Osteoblast (primary cell): Measurements from ENCODE around the gene NPDC1. TPM values are rescaled to one million over a fixed set of nuclear protein-coding genes. Genes with fewer than 3 reads are reported as not detected.
A peak's percentile ranks its signal among the peaks of the same experiment; 100 is the strongest.

ENCODE experiments used
- DNase-seq: peaks from one replicate; pipeline ENCODE4 v3.0.0; 2011; ENCODE audit warnings: low spot score, mixed read lengths; ENCODE audit not compliant: insufficient read length; ENCODE audit errors: missing footprints
- H2AFZ ChIP-seq: 2 replicates; pipeline ENCODE4 v1.6.0; 2011; ENCODE audit warnings: mild to moderate bottlenecking, low read length
- H3K27ac ChIP-seq: 2 replicates; pipeline ENCODE4 v1.5.1; 2011; ENCODE audit warnings: mild to moderate bottlenecking, low read depth, low read length, moderate library complexity
- H3K27me3 ChIP-seq: 2 replicates; pipeline ENCODE4 v1.6.0; 2012; ENCODE audit warnings: mild to moderate bottlenecking, control low read depth, inconsistent platforms, low read length, moderate library complexity; ENCODE audit not compliant: insufficient read depth
- H3K36me3 ChIP-seq: 2 replicates; pipeline ENCODE4 v1.5.1; 2011; ENCODE audit warnings: mild to moderate bottlenecking, low read length, control low read depth, moderate library complexity; ENCODE audit not compliant: insufficient read depth
- H3K4me1 ChIP-seq: 2 replicates; pipeline ENCODE4 v1.5.1; 2011; ENCODE audit warnings: mild to moderate bottlenecking, low read length, control low read depth, moderate library complexity; ENCODE audit not compliant: insufficient read depth
- H3K4me2 ChIP-seq: 2 replicates; pipeline ENCODE4 v1.6.0; 2011; ENCODE audit warnings: mild to moderate bottlenecking, low read length; ENCODE audit not compliant: insufficient read depth
- H3K4me3 ChIP-seq: fragments of 200-600 bp; sonication (generic); 3 replicates; pipeline ENCODE4 v1.5.1; 2012; ENCODE audit warnings: mild to moderate bottlenecking, low read length, inconsistent platforms; ENCODE audit not compliant: insufficient read depth
- H3K79me2 ChIP-seq: 2 replicates; pipeline ENCODE4 v1.6.0; 2012; ENCODE audit warnings: mild to moderate bottlenecking, low read length, control low read depth, inconsistent platforms; ENCODE audit not compliant: insufficient read depth
- H3K9me3 ChIP-seq: 2 replicates; pipeline ENCODE4 v1.5.1; 2011; ENCODE audit warnings: low read depth, low read length, control low read depth
- H4K20me1 ChIP-seq: 2 replicates; pipeline ENCODE4 v1.6.0; 2012; ENCODE audit warnings: mild to moderate bottlenecking, low read length, control low read depth; ENCODE audit not compliant: insufficient read depth
- CTCF ChIP-seq: IDR thresholded peaks from 2 replicates; pipeline ENCODE4 v1.5.1; 2011; ENCODE audit warnings: mild to moderate bottlenecking, low read depth, low read length, moderate library complexity; ENCODE audit errors: extremely low read depth
- total RNA-seq: library from RNA; depleted of rRNA; stranded (reverse); fragments of >200 nt; gene quantifications from 2 replicates; pipeline ENCODE4 v1.2.3, GENCODE V29; 2012

Gene NPDC1
- total RNA-seq, 1 donor = 10.1 TPM

GRCh38 chr9:137030538-137031527, 15.1 kb downstream of the NPDC1 start:
- no peak overlapping the region for H3K4me2 ChIP-seq
- TF ChIP-seq CTCF = no peak
- H3K27me3 ChIP-seq = no peaks in the 10 kb centered on the region
- no peaks in the 10 kb centered on the region for H3K9me3 ChIP-seq
- no peak overlapping the region for H3K27ac ChIP-seq
- peaks cover 15% of the 10 kb centered on the region for H3K4me1 ChIP-seq
- no peak overlapping the region for H2AFZ ChIP-seq
- no peaks in the 10 kb centered on the region for H3K79me2 ChIP-seq
- no peak for DNase-seq
- H3K4me3 ChIP-seq = no peak overlapping the region
- H3K36me3 ChIP-seq = no peaks in the 10 kb centered on the region
- peaks cover 8% of the 10 kb centered on the region for H4K20me1 ChIP-seq

GRCh38 chr9:137030006-137030405, 16.0 kb downstream of the NPDC1 start:
- Histone ChIP-seq H3K4me2 (no peak overlapping the region), H2AFZ (no peak overlapping the region), H3K27ac (no peak overlapping the region), H3K27me3 (no peaks in the 10 kb centered on the region), H3K4me3 (no peak overlapping the region), H4K20me1 (peaks cover 10% of the 10 kb centered on the region), H3K9me3 (no peaks in the 10 kb centered on the region), H3K36me3 (no peaks in the 10 kb centered on the region), H3K79me2 (no peaks in the 10 kb centered on the region), H3K4me1 (peaks cover 15% of the 10 kb centered on the region)
- no peak for DNase-seq
- TF ChIP-seq CTCF = no peak

DNA sequence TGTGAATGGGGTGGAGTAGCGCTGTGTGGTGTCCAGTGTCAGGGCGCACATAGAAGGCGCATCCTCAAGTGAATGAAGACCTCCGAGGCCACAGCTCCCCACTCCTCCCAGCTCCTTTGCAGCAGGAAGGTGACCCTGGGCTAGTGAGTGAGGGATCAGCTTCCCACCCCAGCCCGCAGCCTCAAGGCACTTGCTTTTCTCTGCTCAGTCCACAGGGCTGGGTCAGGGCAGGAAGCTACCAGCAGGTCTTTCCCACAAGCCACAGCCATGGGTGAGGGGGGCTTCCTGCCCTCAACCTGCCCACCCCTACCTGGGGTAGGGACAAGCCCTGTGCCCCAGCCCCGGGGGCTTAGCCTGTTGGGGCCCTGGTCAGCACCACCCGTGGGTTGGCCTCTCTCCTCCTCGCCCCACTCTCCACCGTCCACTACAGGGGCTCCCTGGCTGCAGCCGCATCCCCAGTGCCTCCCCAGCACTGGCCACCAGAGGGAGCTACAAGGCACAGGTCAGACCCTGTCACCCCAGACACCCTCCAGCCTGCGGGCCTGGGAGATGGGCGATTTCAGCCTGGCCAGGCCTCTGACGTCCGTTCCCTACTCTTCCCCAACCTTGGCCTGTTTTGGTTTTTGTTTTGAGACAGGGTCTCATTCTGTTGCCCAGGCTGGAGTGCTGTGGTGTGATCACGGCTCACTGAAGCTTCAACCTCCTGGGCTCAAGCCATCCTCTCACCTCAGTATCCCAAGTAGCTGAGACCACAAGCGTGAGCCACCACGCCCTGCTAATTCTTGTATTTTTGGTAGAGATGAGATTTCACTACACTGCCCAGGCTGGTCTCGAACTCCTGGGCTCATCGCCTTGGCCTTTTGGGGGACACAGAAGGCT, 16.7 kb downstream of the NPDC1 start:
- peak overlapping the region; percentile 71 for H3K4me3 ChIP-seq
- no peaks in the 10 kb centered on the region for H3K27me3 ChIP-seq
- no peaks in the 10 kb centered on the region for H3K9me3 ChIP-seq
- H3K79me2 ChIP-seq = no peaks in the 10 kb centered on the region
- peaks cover 15% of the 10 kb centered on the region for H3K4me1 ChIP-seq
- DNase-seq = peak; percentile 99
- peaks cover 10% of the 10 kb centered on the region for H4K20me1 ChIP-seq
- peak; percentile 87 for TF ChIP-seq CTCF
- no peaks in the 10 kb centered on the region for H3K36me3 ChIP-seq
- peak overlapping the region; percentile 90 for H3K4me2 ChIP-seq
- no peak overlapping the region for H2AFZ ChIP-seq
- H3K27ac ChIP-seq = no peak overlapping the region
